GM23248 (cell line): Measurements from ENCODE around the gene PTGS1. TPM values are rescaled to one million over a fixed set of nuclear protein-coding genes. Genes with fewer than 3 reads are reported as not detected.

ENCODE experiments used
- DNase-seq: peaks from one replicate; pipeline ENCODE4 v3.0.0-alpha.2; 2015
- H2AFZ ChIP-seq: fragments of 200-600 bp; sonication (generic); 2 replicates; pipeline ENCODE4 v1.6.1; 2016; ENCODE audit warnings: antibody characterized with exemption
- H3F3A ChIP-seq: fragments of 200-600 bp; sonication (generic); 2 replicates; pipeline ENCODE4 v1.6.1; 2016; ENCODE audit warnings: mild to moderate bottlenecking, antibody characterized with exemption, mixed run types; ENCODE audit not compliant: insufficient read depth
- H3K27ac ChIP-seq: fragments of 200-600 bp; sonication (generic); 2 replicates; pipeline ENCODE4 v1.5.1; 2016; ENCODE audit warnings: mild to moderate bottlenecking
- H3K27me3 ChIP-seq: fragments of 200-600 bp; sonication (generic); replicated peaks from 2 replicates; pipeline ENCODE4 v1.6.1; 2016; ENCODE audit warnings: mild to moderate bottlenecking; ENCODE audit not compliant: insufficient read depth
- H3K36me3 ChIP-seq: fragments of 200-600 bp; sonication (generic); 2 replicates; pipeline ENCODE4 v1.6.1; 2016; ENCODE audit warnings: low read depth, mild to moderate bottlenecking
- H3K4me1 ChIP-seq: fragments of 200-600 bp; sonication (generic); 2 replicates; pipeline ENCODE4 v1.6.1; 2016; ENCODE audit warnings: mild to moderate bottlenecking; ENCODE audit not compliant: insufficient read depth
- H3K4me2 ChIP-seq: fragments of 200-600 bp; sonication (generic); one replicate; pipeline ENCODE4 v1.6.1; 2016; ENCODE audit warnings: mild to moderate bottlenecking; ENCODE audit not compliant: unreplicated experiment
- H3K4me3 ChIP-seq: fragments of 200-600 bp; sonication (generic); 2 replicates; pipeline ENCODE4 v1.5.1; 2016; ENCODE audit warnings: mild to moderate bottlenecking
- H3K79me2 ChIP-seq: fragments of 200-600 bp; sonication (generic); 2 replicates; pipeline ENCODE4 v1.6.1; 2016; ENCODE audit warnings: mild to moderate bottlenecking; ENCODE audit not compliant: insufficient read depth
- H3K9ac ChIP-seq: fragments of 200-600 bp; sonication (generic); 2 replicates; pipeline ENCODE4 v1.6.1; 2016; ENCODE audit warnings: mild to moderate bottlenecking
- H3K9me2 ChIP-seq: fragments of 200-600 bp; sonication (generic); 2 replicates; pipeline ENCODE4 v1.6.1; 2016; ENCODE audit warnings: mixed run types, mild to moderate bottlenecking, moderate library complexity; ENCODE audit not compliant: insufficient read depth
- H3K9me3 ChIP-seq: fragments of 200-600 bp; sonication (generic); one replicate; pipeline ENCODE4 v1.6.1; 2017; ENCODE audit warnings: low read depth
- H4K20me1 ChIP-seq: fragments of 200-600 bp; sonication (generic); 2 replicates; pipeline ENCODE4 v1.6.0; 2016; ENCODE audit not compliant: insufficient read depth
- EZH2 ChIP-seq: fragments of 200-600 bp; sonication (generic); IDR thresholded peaks from 2 replicates; pipeline ENCODE4 v1.6.1; 2018; ENCODE audit warnings: antibody characterized with exemption, mild to moderate bottlenecking; ENCODE audit not compliant: insufficient read depth, poor library complexity, severe bottlenecking
- EZH2phosphoT487 ChIP-seq: fragments of 200-600 bp; sonication (generic); IDR thresholded peaks from 2 replicates; pipeline ENCODE4 v1.6.1; 2018; ENCODE audit warnings: antibody characterized with exemption, moderate library complexity, mild to moderate bottlenecking, low read depth; ENCODE audit not compliant: insufficient read depth
- WGBS, 2 experiments: methylation state at CpG; one replicate each; pipeline ENCODE4 v1.1.6; 2015 to 2017; ENCODE audit warnings: low lambda C conversion rate in 2 of 2, low coverage in 1 of 2; ENCODE audit errors: missing lambda C conversion rate in 2 of 2; 5-methylcytosine and 5-hydroxymethylcytosine counted together
- in situ Hi-C: fragments of 300-500 bp; cut with MboI; formaldehyde crosslinking; loops from 2 replicates; pipeline ENCODE4 v1.15.0; 2020
- polyA plus RNA-seq: library from polyadenylated mRNA; unstranded; fragments of >200 nt; fragmentation: Nextera tagmentation; extraction: Ambion mirVana; gene quantifications from 2 replicates; pipeline ENCODE4 v1.2.1, GENCODE V29; 2016
- total RNA-seq: library from RNA; depleted of rRNA; stranded (reverse); fragments of >200 nt; shearing (Covaris generic); gene quantifications from 2 replicates; pipeline ENCODE4 v1.2.3, GENCODE V29; 2014

PTGS1 gene
- total and polyA plus RNA-seq, 2 experiments from 2014 or later, result 39.6 to 43.8 TPM

DNA sequence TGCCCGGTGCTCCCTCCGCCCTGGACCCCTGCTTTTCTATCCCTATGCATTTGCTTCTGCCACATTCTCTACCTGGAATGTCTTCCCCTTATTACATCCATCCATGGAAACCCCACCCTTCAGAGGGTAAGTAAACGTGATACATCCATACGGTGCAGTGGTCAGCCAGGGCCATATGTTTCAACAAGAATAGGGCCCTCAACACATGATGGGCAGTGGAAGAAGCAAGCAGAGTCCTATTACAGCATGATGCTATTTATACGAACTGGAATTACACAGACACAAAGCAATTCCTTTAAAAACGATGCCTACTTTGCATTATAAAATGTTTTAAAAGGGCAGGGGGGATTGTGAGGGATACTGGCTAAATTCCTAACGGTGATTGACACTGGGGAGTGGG, 38.2 kb upstream of the PTGS1 start:
- no peak overlapping the region for H3K4me3 ChIP-seq
- H3K4me2 ChIP-seq, result no peak overlapping the region
- H3K27ac ChIP-seq, result no peak overlapping the region
- no peaks in the 10 kb centered on the region for H3K27me3 ChIP-seq
- no peaks in the 10 kb centered on the region for H3K9me3 ChIP-seq
- H3K9ac ChIP-seq, result no peak overlapping the region
- no peaks in the 10 kb centered on the region for H3K4me1 ChIP-seq
- no peak for DNase-seq
- H3K9me2 ChIP-seq, result no peaks in the 10 kb centered on the region
- TF ChIP-seq EZH2phosphoT487 (no peak), EZH2 (no peak)
- 56 to 58% methylated on average over 7 of the region's 7 CpGs for WGBS, 2 experiments
- H3K36me3 ChIP-seq, result no peaks in the 10 kb centered on the region
- H4K20me1 ChIP-seq, result no peaks in the 10 kb centered on the region
- in situ Hi-C loops, result no loop called here
- H3F3A ChIP-seq, result no peaks in the 10 kb centered on the region
- no peak overlapping the region for H2AFZ ChIP-seq
- no peaks in the 10 kb centered on the region for H3K79me2 ChIP-seq

DNA sequence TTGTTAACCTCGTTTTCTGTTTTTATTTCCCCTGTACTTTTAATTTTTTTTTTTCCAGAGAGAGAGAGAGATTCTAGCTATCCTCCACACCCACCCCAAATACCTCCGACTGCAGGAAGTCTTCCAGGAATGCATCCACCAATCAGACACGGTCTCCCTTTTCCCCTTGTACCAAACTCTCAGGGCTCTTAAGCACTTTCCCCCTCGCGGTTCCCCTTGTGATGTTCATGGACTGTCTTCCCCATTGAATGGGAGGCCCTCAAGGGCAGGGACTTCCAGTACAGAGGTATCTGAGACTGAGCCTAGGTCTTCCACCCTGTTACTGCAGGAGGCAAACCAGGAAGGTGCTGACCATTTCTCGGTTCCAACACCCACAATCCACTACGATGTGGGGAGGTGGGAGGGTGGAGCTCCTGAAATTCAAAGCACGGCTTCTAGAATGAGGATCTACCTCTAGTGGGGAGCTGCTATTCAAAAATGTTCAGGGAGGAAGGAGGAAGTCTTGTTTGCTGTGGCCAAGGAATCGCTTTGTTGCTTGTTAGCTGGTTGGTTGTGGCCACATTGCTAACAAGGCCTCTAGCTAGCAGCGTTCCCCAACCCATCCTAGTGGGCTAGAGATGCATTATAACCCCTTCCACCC, 37.5 kb upstream of the PTGS1 start:
- H3K27me3 ChIP-seq, result no peaks in the 10 kb centered on the region
- no peaks in the 10 kb centered on the region for H3K79me2 ChIP-seq
- 67 to 78% methylated on average over 10 of the region's 10 CpGs for WGBS, 2 experiments
- TF ChIP-seq EZH2 (no peak), EZH2phosphoT487 (no peak)
- no peaks in the 10 kb centered on the region for H3F3A ChIP-seq
- H3K36me3 ChIP-seq, result no peaks in the 10 kb centered on the region
- no peak overlapping the region for H3K27ac ChIP-seq
- in situ Hi-C loops, result no loop called here
- H3K4me3 ChIP-seq, result no peak overlapping the region
- H3K9me3 ChIP-seq, result no peaks in the 10 kb centered on the region
- H3K4me2 ChIP-seq, result no peak overlapping the region
- H3K4me1 ChIP-seq, result no peaks in the 10 kb centered on the region
- no peaks in the 10 kb centered on the region for H4K20me1 ChIP-seq
- H3K9ac ChIP-seq, result no peak overlapping the region
- H3K9me2 ChIP-seq, result no peaks in the 10 kb centered on the region
- no peak overlapping the region for H2AFZ ChIP-seq
- DNase-seq, result no peak

- no peaks in the 10 kb centered on the region for H4K20me1 ChIP-seq
- TF ChIP-seq EZH2, result no peak
- no peak for TF ChIP-seq EZH2phosphoT487
- in situ Hi-C loops, result no loop called here
- H3K27me3 ChIP-seq, result no peaks in the 10 kb centered on the region
- no peaks in the 10 kb centered on the region for H3K4me1 ChIP-seq
- H3K9me2 ChIP-seq, result no peaks in the 10 kb centered on the region
- no peak overlapping the region for H2AFZ ChIP-seq
- H3F3A ChIP-seq, result no peaks in the 10 kb centered on the region
- H3K4me3 ChIP-seq, result no peak overlapping the region
- H3K27ac ChIP-seq, result no peak overlapping the region
- no peaks in the 10 kb centered on the region for H3K79me2 ChIP-seq
- H3K9me3 ChIP-seq, result no peaks in the 10 kb centered on the region
- no peak overlapping the region for H3K9ac ChIP-seq
- WGBS, 2 experiments, result 77 to 84% methylated on average over 4 of the region's 4 CpGs
- H3K4me2 ChIP-seq, result no peak overlapping the region
- H3K36me3 ChIP-seq, result no peaks in the 10 kb centered on the region
- peak; percentile 28 for DNase-seq
These were observed 35.9 kb upstream of the PTGS1 start for GRCh38 chr9:122334916-122335315.

GRCh38 chr9:122336189-122336588, 34.6 kb upstream of the PTGS1 start:
- in situ Hi-C loops, result no loop called here
- Histone ChIP-seq H3K4me2 (no peak overlapping the region), H3F3A (no peaks in the 10 kb centered on the region), H3K36me3 (no peaks in the 10 kb centered on the region), H3K79me2 (no peaks in the 10 kb centered on the region), H4K20me1 (no peaks in the 10 kb centered on the region), H3K4me1 (no peaks in the 10 kb centered on the region), H3K27me3 (no peaks in the 10 kb centered on the region), H3K9me3 (no peaks in the 10 kb centered on the region), H2AFZ (no peak overlapping the region), H3K9ac (no peak overlapping the region), H3K27ac (no peak overlapping the region), H3K9me2 (no peaks in the 10 kb centered on the region), H3K4me3 (no peak overlapping the region)
- no peak for DNase-seq
- 75 to 78% methylated on average over 5 of the region's 5 CpGs for WGBS, 2 experiments
- TF ChIP-seq EZH2phosphoT487 (no peak), EZH2 (no peak)
